ENCODE data around the gene HYAL2.
"Not testable (repeated sequence)": the region's sequence is repeated elsewhere in the genome, so short reads cannot be mapped to it uniquely, and the experiment has no call there.

Gene HYAL2

GRCh38 chr3:50287262-50287661 is 35.3 kb downstream of the HYAL2 start:
- DNase-seq = no peak

GRCh38 chr3:50286322-50287227 is 36.0 kb downstream of the HYAL2 start:
- no peak for DNase-seq

GRCh38 chr3:50284121-50284520 is 38.4 kb downstream of the HYAL2 start:
- not testable (repeated sequence) for DNase-seq

GRCh38 chr3:50279255-50280016 is 43.1 kb downstream of the HYAL2 start:
- no peak for DNase-seq

- no peak for DNase-seq
Measured at GRCh38 chr3:50278880-50279224, 43.7 kb downstream of the HYAL2 start, which contains the start of gene LSMEM2. Gene LSMEM2, plus strand, starts transcription at chr3:50279087. Its CDS starts 27 bp downstream, at chr3:50279114.

- no peak for DNase-seq
Measured at GRCh38 chr3:50278123-50278879, 44.2 kb downstream of the HYAL2 start.

- no peak for DNase-seq
Measured at GRCh38 chr3:50276762-50277101, 45.8 kb downstream of the HYAL2 start.

GRCh38 chr3:50275996-50276761 is 46.4 kb downstream of the HYAL2 start:
- no peak for DNase-seq

GRCh38 chr3:50275141-50275995 is 47.2 kb downstream of the HYAL2 start:
- DNase-seq = no peak

GRCh38 chr3:50274371-50275104 is 48.0 kb downstream of the HYAL2 start:
- DNase-seq = peak; percentile 70

- no peak for DNase-seq
Measured at GRCh38 chr3:50273689-50274065, 48.9 kb downstream of the HYAL2 start.

- peak; percentile 81 for DNase-seq
Measured at GRCh38 chr3:50272911-50273688, 49.4 kb downstream of the HYAL2 start.

- not testable (repeated sequence) for DNase-seq
Measured at GRCh38 chr3:50272538-50272910, 50.0 kb downstream of the HYAL2 start.

- DNase-seq = no peak
Measured at GRCh38 chr3:50271314-50271936, 51.1 kb downstream of the HYAL2 start.

- DNase-seq = no peak
Measured at GRCh38 chr3:50270422-50271224, 51.9 kb downstream of the HYAL2 start.

GRCh38 chr3:50269977-50270413 is 52.5 kb downstream of the HYAL2 start:
- DNase-seq = no peak

GRCh38 chr3:50269460-50269859 is 53.1 kb downstream of the HYAL2 start:
- DNase-seq = no peak

- no peak for DNase-seq
Measured at GRCh38 chr3:50268703-50269451, 53.7 kb downstream of the HYAL2 start, which contains the start of gene SEMA3B. Gene SEMA3B, plus strand, starts transcription at chr3:50269147. Its CDS starts 94 bp downstream, at chr3:50269241.
